ENCODE data around the gene KCNQ5.
"Not testable (repeated sequence)": the region's sequence is repeated elsewhere in the genome, so short reads cannot be mapped to it uniquely, and the experiment has no call there.

KCNQ5 gene

GRCh38 chr6:72890671-72891070 is 268.8 kb downstream of the KCNQ5 start:
- Histone ChIP-seq H3K36me3 (ENCODE audit: control insufficient read depth, low read length) (peaks cover 3% of the 10 kb centered on the region; the same call in 1 of the 2 replicates), H3K79me2 (ENCODE audit: control insufficient read depth, low read length) (no peaks in the 10 kb centered on the region), H4K20me1 (ENCODE audit: control insufficient read depth, insufficient read depth, low read depth, low read length) (no peaks in the 10 kb centered on the region), H3K4me3 (ENCODE audit: low read length) (no peak overlapping the region), H3K9me2 (replicated peaks; ENCODE audit: control insufficient read depth, low read length) (no peaks in the 10 kb centered on the region), H3K9me3 (ENCODE audit: control insufficient read depth, insufficient read depth, low read length) (peaks cover 5% of the 10 kb centered on the region; the same call in 1 of the 2 replicates), H3K4me2 (ENCODE audit: low read length) (no peak overlapping the region), H3K4me1 (ENCODE audit: control insufficient read depth, low read length) (no peaks in the 10 kb centered on the region), H3F3A (ENCODE audit: control insufficient read depth, insufficient read depth) (no peaks in the 10 kb centered on the region), H3K27me3 (ENCODE audit: control insufficient read depth, low read length) (no peaks in the 10 kb centered on the region), H3K27ac (ENCODE audit: low read depth, low read length) (no peak overlapping the region)
- TF ChIP-seq EZH2phosphoT487 (IDR thresholded peaks at IDR 0.05; ENCODE audit: borderline replicate concordance, low read length), result no peak
- no peak for TF ChIP-seq CTCF (IDR thresholded peaks at IDR 0.05; ENCODE audit: low read depth, low read length, poor library complexity, severe bottlenecking)

GRCh38 chr6:72892901-72893300 is 271.0 kb downstream of the KCNQ5 start:
- Histone ChIP-seq H3K27ac (ENCODE audit: low read depth, low read length) (no peak overlapping the region), H4K20me1 (ENCODE audit: control insufficient read depth, insufficient read depth, low read depth, low read length) (no peaks in the 10 kb centered on the region), H3K4me2 (ENCODE audit: low read length) (no peak overlapping the region), H3K4me3 (ENCODE audit: low read length) (no peak overlapping the region), H3K27me3 (ENCODE audit: control insufficient read depth, low read length) (no peaks in the 10 kb centered on the region), H3K36me3 (ENCODE audit: control insufficient read depth, low read length) (no peaks in the 10 kb centered on the region), H3F3A (ENCODE audit: control insufficient read depth, insufficient read depth) (no peaks in the 10 kb centered on the region), H3K9me3 (ENCODE audit: control insufficient read depth, insufficient read depth, low read length) (no peaks in the 10 kb centered on the region), H3K79me2 (ENCODE audit: control insufficient read depth, low read length) (peaks cover 7% of the 10 kb centered on the region; the same call in 1 of the 2 replicates), H3K4me1 (ENCODE audit: control insufficient read depth, low read length) (no peaks in the 10 kb centered on the region), H3K9me2 (replicated peaks; ENCODE audit: control insufficient read depth, low read length) (no peaks in the 10 kb centered on the region)
- TF ChIP-seq CTCF (IDR thresholded peaks at IDR 0.05; ENCODE audit: low read depth, low read length, poor library complexity, severe bottlenecking) (no peak), EZH2phosphoT487 (IDR thresholded peaks at IDR 0.05; ENCODE audit: borderline replicate concordance, low read length) (no peak)

GRCh38 chr6:72894091-72894490 is 272.2 kb downstream of the KCNQ5 start:
- Histone ChIP-seq H3K4me1 (ENCODE audit: control insufficient read depth, low read length) (no peaks in the 10 kb centered on the region), H3K27me3 (ENCODE audit: control insufficient read depth, low read length) (no peaks in the 10 kb centered on the region), H4K20me1 (ENCODE audit: control insufficient read depth, insufficient read depth, low read depth, low read length) (no peaks in the 10 kb centered on the region), H3K4me2 (ENCODE audit: low read length) (no peak overlapping the region), H3K4me3 (ENCODE audit: low read length) (no peak overlapping the region), H3F3A (ENCODE audit: control insufficient read depth, insufficient read depth) (no peaks in the 10 kb centered on the region), H3K79me2 (ENCODE audit: control insufficient read depth, low read length) (peaks cover 9% of the 10 kb centered on the region; the same call in 1 of the 2 replicates), H3K36me3 (ENCODE audit: control insufficient read depth, low read length) (no peaks in the 10 kb centered on the region), H3K9me2 (replicated peaks; ENCODE audit: control insufficient read depth, low read length) (no peaks in the 10 kb centered on the region), H3K27ac (ENCODE audit: low read depth, low read length) (no peak overlapping the region), H3K9me3 (ENCODE audit: control insufficient read depth, insufficient read depth, low read length) (no peaks in the 10 kb centered on the region)
- no peak for TF ChIP-seq CTCF (IDR thresholded peaks at IDR 0.05; ENCODE audit: low read depth, low read length, poor library complexity, severe bottlenecking)
- no peak for TF ChIP-seq EZH2phosphoT487 (IDR thresholded peaks at IDR 0.05; ENCODE audit: borderline replicate concordance, low read length)

GRCh38 chr6:72898313-72898712 is 276.4 kb downstream of the KCNQ5 start:
- H3K4me1 ChIP-seq (ENCODE audit: control insufficient read depth, low read length); H3K36me3 ChIP-seq (ENCODE audit: control insufficient read depth, low read length); H3F3A ChIP-seq (ENCODE audit: control insufficient read depth, insufficient read depth); H3K4me2 ChIP-seq (ENCODE audit: low read length); H4K20me1 ChIP-seq (ENCODE audit: control insufficient read depth, insufficient read depth, low read depth, low read length); H3K27me3 ChIP-seq (ENCODE audit: control insufficient read depth, low read length); H3K27ac ChIP-seq (ENCODE audit: low read depth, low read length); H3K9me3 ChIP-seq (ENCODE audit: control insufficient read depth, insufficient read depth, low read length); H3K9me2 ChIP-seq (replicated peaks; ENCODE audit: control insufficient read depth, low read length); H3K4me3 ChIP-seq (ENCODE audit: low read length): not testable (repeated sequence)
- H3K79me2 ChIP-seq (ENCODE audit: control insufficient read depth, low read length), result peaks cover 43% of the 10 kb centered on the region

Data from DOHH2 (cell line).